ENCODE data around the gene PPP3R1. TPM values are rescaled to one million over a fixed set of nuclear protein-coding genes. Genes with fewer than 3 reads are reported as not detected.

The PPP3R1 gene
- total and polyA plus RNA-seq, 9 of the 15 experiments (the other 6 are each of a cell fraction or from before 2014, with no cell fraction given): 3.7 to 70.0 (median 24.8) TPM

GRCh38 chr2:68135448-68136320, 116.6 kb downstream of the PPP3R1 start (continued):
- TF ChIP-seq ZFP30 (CRISPR knock-in tag; IDR thresholded peaks at IDR 0.05; ENCODE audit: borderline replicate concordance) (no peak), NR1H2 (CRISPR knock-in tag; IDR thresholded peaks at IDR 0.05) (no peak), ZC3H8 (IDR thresholded peaks at IDR 0.05) (0 out of 2 replicates have a peak, but pooled peaks have one; percentile 4), THAP7 (CRISPR knock-in tag; IDR thresholded peaks at IDR 0.05) (no peak), SMARCA5 (IDR thresholded peaks at IDR 0.05) (peak; percentile 93), ARID2 (IDR thresholded peaks at IDR 0.05) (peak; percentile 20; the same call in 1 of the 2 replicates), PHB2 (IDR thresholded peaks at IDR 0.05; ENCODE audit: low read depth) (peak; percentile 98), CBX3 (IDR thresholded peaks at IDR 0.05; ENCODE audit: borderline replicate concordance in 1 of 2, low read length in 2 of 2) (no peak), ZNF197 (CRISPR knock-in tag; IDR thresholded peaks at IDR 0.05; ENCODE audit: low read depth) (peak; percentile 92), POLR3A (IDR thresholded peaks at IDR 0.05; ENCODE audit: borderline replicate concordance, extremely low read depth, insufficient read depth, insufficient read length) (no peak), BDP1 (IDR thresholded peaks at IDR 0.05; ENCODE audit: insufficient read depth, insufficient read length) (no peak), MCM5 (IDR thresholded peaks at IDR 0.05; ENCODE audit: low read depth) (no peak), HNRNPUL1 (IDR thresholded peaks at IDR 0.05; ENCODE audit: low read length) (no peak), TFE3 (CRISPR knock-in tag; IDR thresholded peaks at IDR 0.05) (no peak), CHD2 (IDR thresholded peaks at IDR 0.05; ENCODE audit: low read depth, low read length) (no peak), FOSL1 (tag; conservative IDR thresholded peaks at IDR 0.05) (peak; percentile 83), ZC3H11A (IDR thresholded peaks at IDR 0.05; ENCODE audit: low read depth, low read length) (no peak)
- TF ChIP-seq, protein P1, sequence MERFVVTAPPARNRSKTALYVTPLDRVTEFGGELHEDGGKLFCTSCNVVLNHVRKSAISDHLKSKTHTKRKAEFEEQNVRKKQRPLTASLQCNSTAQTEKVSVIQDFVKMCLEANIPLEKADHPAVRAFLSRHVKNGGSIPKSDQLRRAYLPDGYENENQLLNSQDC (CRISPR knock-in tag; IDR thresholded peaks at IDR 0.05): no peak
- TF ChIP-seq, protein P2, sequence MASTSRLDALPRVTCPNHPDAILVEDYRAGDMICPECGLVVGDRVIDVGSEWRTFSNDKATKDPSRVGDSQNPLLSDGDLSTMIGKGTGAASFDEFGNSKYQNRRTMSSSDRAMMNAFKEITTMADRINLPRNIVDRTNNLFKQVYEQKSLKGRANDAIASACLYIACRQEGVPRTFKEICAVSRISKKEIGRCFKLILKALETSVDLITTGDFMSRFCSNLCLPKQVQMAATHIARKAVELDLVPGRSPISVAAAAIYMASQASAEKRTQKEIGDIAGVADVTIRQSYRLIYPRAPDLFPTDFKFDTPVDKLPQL (IDR thresholded peaks at IDR 0.05; ENCODE audit: extremely low read depth, insufficient read length): no peak
- TF ChIP-seq, protein P3, sequence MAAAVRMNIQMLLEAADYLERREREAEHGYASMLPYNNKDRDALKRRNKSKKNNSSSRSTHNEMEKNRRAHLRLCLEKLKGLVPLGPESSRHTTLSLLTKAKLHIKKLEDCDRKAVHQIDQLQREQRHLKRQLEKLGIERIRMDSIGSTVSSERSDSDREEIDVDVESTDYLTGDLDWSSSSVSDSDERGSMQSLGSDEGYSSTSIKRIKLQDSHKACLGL (CRISPR knock-in tag; IDR thresholded peaks at IDR 0.05; ENCODE audit: borderline replicate concordance, poor library complexity, severe bottlenecking): no peak
- TF ChIP-seq, protein P4, sequence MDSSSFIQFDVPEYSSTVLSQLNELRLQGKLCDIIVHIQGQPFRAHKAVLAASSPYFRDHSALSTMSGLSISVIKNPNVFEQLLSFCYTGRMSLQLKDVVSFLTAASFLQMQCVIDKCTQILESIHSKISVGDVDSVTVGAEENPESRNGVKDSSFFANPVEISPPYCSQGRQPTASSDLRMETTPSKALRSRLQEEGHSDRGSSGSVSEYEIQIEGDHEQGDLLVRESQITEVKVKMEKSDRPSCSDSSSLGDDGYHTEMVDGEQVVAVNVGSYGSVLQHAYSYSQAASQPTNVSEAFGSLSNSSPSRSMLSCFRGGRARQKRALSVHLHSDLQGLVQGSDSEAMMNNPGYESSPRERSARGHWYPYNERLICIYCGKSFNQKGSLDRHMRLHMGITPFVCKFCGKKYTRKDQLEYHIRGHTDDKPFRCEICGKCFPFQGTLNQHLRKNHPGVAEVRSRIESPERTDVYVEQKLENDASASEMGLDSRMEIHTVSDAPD (CRISPR knock-in tag; IDR thresholded peaks at IDR 0.05): no peak

Measured in K562 (cell line).